Loucy (cell line): ENCODE measurements around the gene MAP7.

ENCODE experiments used
- CTCF ChIP-seq: fragments of 200-600 bp; sonication (generic); conservative IDR thresholded peaks from 2 replicates; pipeline ENCODE4 v1.5.1; 2014; ENCODE audit warnings: mild to moderate bottlenecking, antibody characterized with exemption, low read length
- EZH2phosphoT487 ChIP-seq: fragments of 200-600 bp; IDR thresholded peaks from 2 replicates; pipeline ENCODE4 v1.6.1; 2018; ENCODE audit warnings: antibody characterized with exemption, mild to moderate bottlenecking, moderate library complexity, borderline replicate concordance

DNA sequence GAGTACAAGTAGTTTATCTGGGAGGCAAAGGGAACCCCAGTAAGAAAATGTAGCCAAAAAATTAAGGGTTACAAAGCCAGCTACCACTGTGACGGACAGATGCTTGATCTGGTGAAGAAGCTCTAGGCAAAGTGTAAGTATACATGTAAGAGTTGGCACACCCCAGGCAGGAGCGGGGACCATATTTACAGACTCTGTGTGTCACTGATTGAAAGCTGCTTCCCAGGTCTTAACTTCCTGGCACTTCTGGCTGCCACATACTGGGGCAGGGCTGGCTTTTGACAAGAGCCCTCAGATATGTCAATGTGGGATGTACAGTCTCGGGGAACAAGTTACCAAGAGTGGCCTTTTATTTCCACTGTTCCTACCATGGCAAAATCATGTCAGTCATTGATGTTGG lies 212.6 kb downstream of the MAP7 start:
- TF ChIP-seq CTCF (no peak), EZH2phosphoT487 (no peak)
